Stomach (tissue), 4 donors: Measurements from ENCODE around the gene TMEM135.

Experiments used
- CTCF ChIP-seq, 7 experiments: fragments of 450-650 bp in 4 of 7; fragments of 200-600 bp in 3 of 7; sonication (generic) in 3 of 7; IDR thresholded peaks; one replicate each; pipeline ENCODE4 v1.5.1; 2016 to 2019; ENCODE audit warnings: antibody characterized with exemption in 7 of 7, control low read depth in 2 of 7, mild to moderate bottlenecking in 1 of 7
- POLR2A ChIP-seq, 4 donors: fragments of 450-650 bp; IDR thresholded peaks; one replicate each; pipeline ENCODE4 v1.6.1; 2016; ENCODE audit warnings: antibody characterized with exemption in 4 of 4, control low read depth in 2 of 4, mild to moderate bottlenecking in 1 of 4, moderate library complexity in 1 of 4
- POLR2AphosphoS5 ChIP-seq, 3 donors: sonication (generic); formaldehyde crosslinking; IDR thresholded peaks; one replicate each; pipeline ENCODE4 v1.6.1; 2016; ENCODE audit warnings: antibody characterized with exemption in 3 of 3

- TF ChIP-seq CTCF (IDR thresholded peaks at IDR 0.05), result no peak
- no peak for TF ChIP-seq POLR2A (IDR thresholded peaks at IDR 0.05)
- no peak for TF ChIP-seq POLR2AphosphoS5 (IDR thresholded peaks at IDR 0.05)
Measured at GRCh38 chr11:87076260-87076783, 38.6 kb downstream of the TMEM135 start.
